Islet precursor cell (in vitro differentiated cells): ENCODE data around the gene FBXL7.

Experiments
- DNase-seq: peaks from one replicate; pipeline ENCODE4 v3.0.0-alpha.2; 2018

FBXL7 gene

GRCh38 chr5:15621094-15621493 is 121.1 kb downstream of the FBXL7 start:
- no peak for DNase-seq

- DNase-seq: no peak
These were observed 123.8 kb downstream of the FBXL7 start for GRCh38 chr5:15623794-15624193.

- no peak for DNase-seq
These were observed 127.1 kb downstream of the FBXL7 start for GRCh38 chr5:15627109-15627508.

- DNase-seq: no peak
These were observed 127.7 kb downstream of the FBXL7 start for GRCh38 chr5:15627647-15628046.

- no peak for DNase-seq
These were observed 130.5 kb downstream of the FBXL7 start for GRCh38 chr5:15630441-15630840.

GRCh38 chr5:15634591-15635288 is 134.8 kb downstream of the FBXL7 start:
- no peak for DNase-seq

GRCh38 chr5:15635289-15635616 is 135.3 kb downstream of the FBXL7 start:
- DNase-seq: no peak

GRCh38 chr5:15637345-15637744 is 137.4 kb downstream of the FBXL7 start:
- DNase-seq: no peak

GRCh38 chr5:15637886-15638285 is 137.9 kb downstream of the FBXL7 start:
- DNase-seq: no peak

GRCh38 chr5:15638296-15638695 is 138.3 kb downstream of the FBXL7 start:
- DNase-seq: no peak

- DNase-seq: no peak
These were observed 139.3 kb downstream of the FBXL7 start for GRCh38 chr5:15639288-15639687.

GRCh38 chr5:15640116-15640515 is 140.1 kb downstream of the FBXL7 start:
- no peak for DNase-seq

- no peak for DNase-seq
These were observed 143.8 kb downstream of the FBXL7 start for GRCh38 chr5:15643731-15644130.

- no peak for DNase-seq
These were observed 145.6 kb downstream of the FBXL7 start for GRCh38 chr5:15645381-15646160.

- no peak for DNase-seq
These were observed 146.4 kb downstream of the FBXL7 start for GRCh38 chr5:15646371-15646770.

GRCh38 chr5:15647251-15647650 is 147.3 kb downstream of the FBXL7 start:
- no peak for DNase-seq

GRCh38 chr5:15650266-15650665 is 150.3 kb downstream of the FBXL7 start:
- DNase-seq: no peak

- no peak for DNase-seq
These were observed 154.8 kb downstream of the FBXL7 start for GRCh38 chr5:15654779-15655178.

GRCh38 chr5:15655683-15656082 is 155.7 kb downstream of the FBXL7 start:
- DNase-seq: no peak

- DNase-seq: no peak
These were observed 165.0 kb downstream of the FBXL7 start for GRCh38 chr5:15664961-15665360.

- no peak for DNase-seq
These were observed 169.8 kb downstream of the FBXL7 start for GRCh38 chr5:15669826-15670225.

- DNase-seq: no peak
These were observed 174.7 kb downstream of the FBXL7 start for GRCh38 chr5:15674716-15675115.

GRCh38 chr5:15676591-15676990 is 176.6 kb downstream of the FBXL7 start:
- DNase-seq: no peak

- DNase-seq: no peak
These were observed 179.2 kb downstream of the FBXL7 start for GRCh38 chr5:15679161-15679560.

GRCh38 chr5:15680455-15680854 is 180.5 kb downstream of the FBXL7 start:
- DNase-seq: no peak
